HG03103 (cell line): ENCODE data around the gene PLCB2.

Experiments
- ATAC-seq: cut with Tn5 transposase; IDR thresholded peaks from one replicate; pipeline ENCODE4 v1.9.1; 2021; ENCODE audit warnings: low read depth; ENCODE audit not compliant: unreplicated experiment

PLCB2 gene

GRCh38 chr15:40307421-40308211 lies at the start of gene PLCB2:
PLCB2 (minus strand) TSS chr15:40307935; CDS start chr15:40307672, 263 bp downstream.
- no peak for ATAC-seq

GRCh38 chr15:40357246-40357645 lies 49.5 kb upstream of the PLCB2 start:
- ATAC-seq = no peak

- ATAC-seq = no peak
Measured at GRCh38 chr15:40355976-40356585, 48.3 kb upstream of the PLCB2 start.

GRCh38 chr15:40354408-40355171 lies 46.9 kb upstream of the PLCB2 start:
- ATAC-seq = no peak

- no peak for ATAC-seq
Measured at GRCh38 chr15:40353697-40354096, 46.0 kb upstream of the PLCB2 start.

- ATAC-seq = no peak
Measured at GRCh38 chr15:40352281-40352901, 44.7 kb upstream of the PLCB2 start.

- no peak for ATAC-seq
Measured at GRCh38 chr15:40349163-40349562, 41.4 kb upstream of the PLCB2 start.

- no peak for ATAC-seq
Measured at GRCh38 chr15:40348474-40348870, 40.7 kb upstream of the PLCB2 start.

- ATAC-seq = no peak
Measured at GRCh38 chr15:40347559-40348473, 40.1 kb upstream of the PLCB2 start.

- no peak for ATAC-seq
Measured at GRCh38 chr15:40346579-40347558, 39.1 kb upstream of the PLCB2 start.

GRCh38 chr15:40345867-40346578 lies 38.3 kb upstream of the PLCB2 start:
- no peak for ATAC-seq

GRCh38 chr15:40345225-40345866 lies 37.6 kb upstream of the PLCB2 start:
- no peak for ATAC-seq

GRCh38 chr15:40344631-40345120 lies 36.9 kb upstream of the PLCB2 start:
- ATAC-seq = no peak

- ATAC-seq = no peak
Measured at GRCh38 chr15:40344217-40344616, 36.5 kb upstream of the PLCB2 start.

GRCh38 chr15:40343512-40343911 lies 35.8 kb upstream of the PLCB2 start:
- no peak for ATAC-seq

- no peak for ATAC-seq
Measured at GRCh38 chr15:40342416-40343320, 34.9 kb upstream of the PLCB2 start.
